Effector memory CD8-positive, alpha-beta T cell (primary cell): ENCODE measurements around the gene COL6A2.
"Not testable (repeated sequence)": the region's sequence is repeated elsewhere in the genome, so short reads cannot be mapped to it uniquely, and the experiment has no call there.

Source experiments
- ATAC-seq: fragments of 150-1000 bp; cut with Tn5 transposase; replicated peaks from 2 replicates; pipeline ENCODE4 v1.10.0; 2021; ENCODE audit warnings: mild to moderate bottlenecking, moderate library complexity
- DNase-seq, 3 experiments: peaks; one replicate each; pipeline ENCODE4 v3.0.0; 2021
- H3K27ac Mint-ChIP-seq, 2 donors: one replicate each; pipeline ENCODE4 v1.8.0; 2022; ENCODE audit warnings: mild to moderate bottlenecking in 2 of 2, mixed read lengths in 2 of 2, moderate library complexity in 2 of 2
- H3K27me3 Mint-ChIP-seq, 2 donors: one replicate each; pipeline ENCODE4 v1.8.0; 2022; ENCODE audit warnings: mixed read lengths in 2 of 2
- H3K36me3 Mint-ChIP-seq: one replicate; pipeline ENCODE4 v1.8.0; 2022; ENCODE audit warnings: mild to moderate bottlenecking, moderate library complexity, mixed read lengths; ENCODE audit not compliant: insufficient read depth
- H3K4me1 Mint-ChIP-seq, 2 donors: one replicate each; pipeline ENCODE4 v1.8.0; 2022; ENCODE audit warnings: low read depth in 2 of 2, mixed read lengths in 2 of 2
- H3K4me3 Mint-ChIP-seq, 2 donors: one replicate each; pipeline ENCODE4 v1.8.0; 2022; ENCODE audit warnings: mild to moderate bottlenecking in 2 of 2, mixed read lengths in 2 of 2, moderate library complexity in 2 of 2
- H3K9me3 Mint-ChIP-seq, 2 donors: one replicate each; pipeline ENCODE4 v1.8.0; 2022; ENCODE audit warnings: mixed read lengths in 2 of 2

The COL6A2 gene

DNA sequence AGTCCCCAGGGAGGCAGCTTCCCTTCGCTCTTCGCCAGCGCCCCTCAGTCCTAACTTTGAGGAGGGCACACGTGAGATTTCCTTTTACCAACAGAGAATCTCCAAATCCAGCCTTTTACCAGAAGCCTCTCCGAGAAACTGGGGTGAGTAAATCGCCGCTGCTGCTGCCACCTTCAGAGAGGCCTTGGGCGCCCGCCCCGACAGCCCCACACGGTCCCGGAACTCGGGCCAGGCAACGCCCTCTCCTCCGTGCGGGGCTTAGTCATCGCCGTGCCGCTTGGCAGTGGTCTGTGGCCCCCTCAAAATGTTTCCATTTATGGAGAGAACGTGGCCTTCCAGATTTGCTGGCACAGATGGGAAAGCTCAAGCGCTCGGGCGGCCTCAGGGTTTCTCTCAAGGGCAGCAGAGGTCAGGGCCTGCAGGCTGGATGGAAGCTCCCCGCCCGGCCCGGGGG is 41.4 kb upstream of the COL6A2 start:
- Mint-ChIP-seq H3K27me3 (peaks cover 19 to 38% of the 10 kb centered on the region in 2 donors), H3K27ac (no peak overlapping the region), H3K4me3 (no peak overlapping the region), H3K9me3 (peaks cover 0 to 6% of the 10 kb centered on the region in 2 donors), H3K4me1 (peaks cover 5 to 24% of the 10 kb centered on the region in 2 donors), H3K36me3 (peaks cover 9% of the 10 kb centered on the region)
- DNase-seq: no peak
- no peak for ATAC-seq

- Mint-ChIP-seq H3K27ac (peak overlapping the region; percentile 24 to 92), H3K9me3 (peaks cover 2 to 6% of the 10 kb centered on the region in 2 donors), H3K36me3 (peaks cover 9% of the 10 kb centered on the region), H3K27me3 (peaks cover 27 to 46% of the 10 kb centered on the region in 2 donors), H3K4me3 (peak overlapping the region; percentile 80 to 81), H3K4me1 (peaks cover 5 to 24% of the 10 kb centered on the region in 2 donors)
- DNase-seq: peak in 2 of 3 experiments; percentile 8 to 19
- peak; percentile 31 for ATAC-seq
These were observed 40.7 kb upstream of the COL6A2 start for GRCh38 chr21:46057111-46057709.

- Mint-ChIP-seq H3K9me3 (peaks cover 2 to 6% of the 10 kb centered on the region in 2 donors), H3K4me3 (peak overlapping the region; percentile 80 to 81), H3K4me1 (peaks cover 5 to 24% of the 10 kb centered on the region in 2 donors), H3K27me3 (peaks cover 32 to 51% of the 10 kb centered on the region in 2 donors), H3K27ac (peak overlapping the region in 1 of 2 donors; percentile 92), H3K36me3 (peaks cover 6% of the 10 kb centered on the region)
- ATAC-seq: no peak
- DNase-seq: no peak
These were observed 40.1 kb upstream of the COL6A2 start for GRCh38 chr21:46057710-46058241.

GRCh38 chr21:46058431-46059145 is 39.3 kb upstream of the COL6A2 start:
- no peak for DNase-seq
- Mint-ChIP-seq H3K4me3 (peak overlapping the region; percentile 80 to 81), H3K27me3 (peaks cover 32 to 59% of the 10 kb centered on the region in 2 donors), H3K27ac (no peak overlapping the region), H3K36me3 (peaks cover under 1% of the 10 kb centered on the region), H3K9me3 (peaks cover 2 to 6% of the 10 kb centered on the region in 2 donors), H3K4me1 (peaks cover 5 to 19% of the 10 kb centered on the region in 2 donors)
- no peak for ATAC-seq

- no peaks in the 10 kb centered on the region for H3K36me3 Mint-ChIP-seq
- no peak overlapping the region for H3K4me3 Mint-ChIP-seq
- peaks cover 35 to 64% of the 10 kb centered on the region in 2 donors for H3K27me3 Mint-ChIP-seq
- H3K4me1 Mint-ChIP-seq: peaks cover 5 to 19% of the 10 kb centered on the region in 2 donors
- no peak overlapping the region for H3K27ac Mint-ChIP-seq
- DNase-seq: no peak
- peaks cover 2 to 6% of the 10 kb centered on the region in 2 donors for H3K9me3 Mint-ChIP-seq
- ATAC-seq: no peak
These were observed 38.7 kb upstream of the COL6A2 start for GRCh38 chr21:46059195-46059594.

DNA sequence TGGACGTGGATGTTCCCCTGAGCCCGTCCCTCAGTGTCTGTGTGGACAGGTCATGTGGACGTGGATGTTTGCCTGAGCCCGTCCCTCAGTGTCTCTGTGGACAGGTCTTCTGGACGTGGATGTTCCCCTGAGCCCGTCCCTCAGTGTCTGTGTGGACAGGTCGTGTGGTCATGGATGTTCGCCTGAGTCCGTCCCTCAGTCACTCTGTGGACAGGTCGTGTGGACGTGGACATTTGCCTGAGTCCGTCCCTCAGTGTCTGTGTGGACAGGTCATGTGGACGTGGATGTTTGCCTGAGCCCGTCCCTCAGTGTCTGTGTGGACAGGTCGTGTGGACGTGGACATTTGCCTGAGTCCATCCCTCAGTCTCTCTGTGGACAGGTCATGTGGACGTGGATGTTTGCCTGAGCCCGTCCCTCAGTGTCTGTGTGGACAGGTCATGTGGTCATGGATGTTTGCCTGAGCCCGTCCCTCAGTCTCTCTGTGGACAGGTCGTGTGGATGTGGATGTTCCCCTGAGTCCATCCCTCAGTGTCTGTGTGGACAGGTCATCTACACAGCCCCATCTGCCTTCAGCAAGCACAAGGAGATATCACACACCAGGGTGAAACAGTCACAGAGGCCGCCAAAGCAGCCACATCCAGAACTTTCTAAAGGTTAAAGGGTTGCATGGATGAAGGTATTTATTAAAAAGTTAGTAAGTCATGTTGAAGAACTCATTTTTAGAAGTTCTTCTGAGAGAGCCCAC is 38.0 kb upstream of the COL6A2 start:
- ATAC-seq, H3K4me3 Mint-ChIP-seq, H3K36me3 Mint-ChIP-seq, DNase-seq, H3K9me3 Mint-ChIP-seq, H3K27ac Mint-ChIP-seq: not testable (repeated sequence)
- H3K4me1 Mint-ChIP-seq: peaks cover 5 to 19% of the 10 kb centered on the region in 2 donors
- H3K27me3 Mint-ChIP-seq: peaks cover 39 to 71% of the 10 kb centered on the region in 2 donors

DNA sequence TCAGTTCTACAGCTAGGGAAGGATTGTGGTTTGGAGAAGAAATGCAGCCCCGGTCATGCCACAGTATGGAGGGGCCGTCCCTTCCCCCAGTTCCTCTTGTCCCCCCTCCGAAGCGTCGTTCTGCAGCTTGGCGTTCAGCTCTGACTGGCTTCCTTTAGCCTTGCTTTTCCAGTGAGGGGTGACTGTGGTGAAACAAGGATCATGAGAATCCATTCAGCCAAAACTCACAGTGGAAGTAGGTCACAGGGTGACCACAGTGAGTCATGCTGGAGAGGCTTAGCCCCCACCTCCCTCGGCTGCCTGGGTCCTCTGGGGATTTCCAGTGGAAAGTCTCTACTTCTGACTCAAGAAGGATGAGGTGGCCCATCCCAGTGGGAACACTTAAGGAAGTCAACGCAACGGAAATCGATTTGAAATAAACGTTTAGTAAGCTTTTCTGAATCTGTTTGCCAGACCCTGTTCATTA is 37.3 kb upstream of the COL6A2 start:
- H3K27me3 Mint-ChIP-seq: peaks cover 46 to 79% of the 10 kb centered on the region in 2 donors
- no peak overlapping the region for H3K4me3 Mint-ChIP-seq
- H3K4me1 Mint-ChIP-seq: peaks cover 5 to 19% of the 10 kb centered on the region in 2 donors
- no peaks in the 10 kb centered on the region for H3K36me3 Mint-ChIP-seq
- DNase-seq (no peak), ATAC-seq (peak; percentile 53)
- H3K27ac Mint-ChIP-seq: no peak overlapping the region
- H3K9me3 Mint-ChIP-seq: peaks cover 2 to 6% of the 10 kb centered on the region in 2 donors

DNA sequence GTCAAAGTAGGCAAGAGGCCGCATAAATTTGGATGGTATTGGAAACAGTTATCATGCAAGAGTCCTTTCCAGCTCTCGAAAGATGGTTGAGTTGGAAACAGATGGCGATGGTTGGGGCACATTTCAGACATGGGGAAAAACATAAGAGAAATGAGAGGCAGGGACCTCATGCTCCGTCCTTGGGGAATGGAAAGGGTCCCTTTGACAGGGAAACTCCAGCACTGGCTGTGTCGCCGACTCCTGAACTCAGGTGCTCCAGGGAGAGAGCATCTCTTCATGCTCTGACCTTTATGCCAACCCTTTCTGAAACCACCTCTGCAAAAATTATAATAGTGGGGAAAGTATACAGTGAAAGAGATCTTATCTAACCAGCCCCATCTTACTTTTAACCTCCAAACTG is 36.8 kb upstream of the COL6A2 start:
- H3K4me1 Mint-ChIP-seq: peaks cover 5 to 19% of the 10 kb centered on the region in 2 donors
- peaks cover 51 to 83% of the 10 kb centered on the region in 2 donors for H3K27me3 Mint-ChIP-seq
- no peak overlapping the region for H3K4me3 Mint-ChIP-seq
- ATAC-seq: no peak
- H3K36me3 Mint-ChIP-seq: no peaks in the 10 kb centered on the region
- H3K9me3 Mint-ChIP-seq: peaks cover 2 to 6% of the 10 kb centered on the region in 2 donors
- no peak overlapping the region for H3K27ac Mint-ChIP-seq
- DNase-seq: no peak

- no peak overlapping the region for H3K27ac Mint-ChIP-seq
- no peak overlapping the region for H3K4me3 Mint-ChIP-seq
- H3K27me3 Mint-ChIP-seq: peaks cover 55 to 88% of the 10 kb centered on the region in 2 donors
- H3K9me3 Mint-ChIP-seq: peaks cover 2 to 6% of the 10 kb centered on the region in 2 donors
- ATAC-seq: no peak
- no peaks in the 10 kb centered on the region for H3K36me3 Mint-ChIP-seq
- peaks cover 5 to 19% of the 10 kb centered on the region in 2 donors for H3K4me1 Mint-ChIP-seq
- DNase-seq: no peak
These were observed 36.4 kb upstream of the COL6A2 start for GRCh38 chr21:46061518-46061917.

DNA sequence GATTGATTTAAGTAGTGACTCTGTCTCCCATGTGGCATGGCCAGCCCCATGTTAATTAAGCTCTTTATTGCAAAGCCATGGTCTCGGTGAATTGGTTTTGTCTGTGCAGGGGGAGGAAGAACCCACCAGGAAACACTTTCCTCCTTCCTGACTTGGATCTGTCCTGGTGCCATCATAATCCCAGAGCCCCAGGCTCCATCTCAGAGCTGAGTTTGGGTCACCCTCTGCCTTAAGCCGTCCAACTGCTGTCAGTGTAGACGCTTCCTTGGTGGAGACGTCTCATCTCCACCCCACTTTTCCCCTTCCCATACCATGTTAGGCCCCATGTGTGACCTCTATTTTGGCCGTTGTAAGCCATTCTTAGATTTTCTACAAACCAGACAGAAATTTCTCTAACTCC is 36.0 kb upstream of the COL6A2 start:
- no peak overlapping the region for H3K27ac Mint-ChIP-seq
- ATAC-seq (no peak), DNase-seq (no peak)
- peaks cover 5 to 18% of the 10 kb centered on the region in 2 donors for H3K4me1 Mint-ChIP-seq
- H3K9me3 Mint-ChIP-seq: peaks cover 2 to 6% of the 10 kb centered on the region in 2 donors
- no peaks in the 10 kb centered on the region for H3K36me3 Mint-ChIP-seq
- H3K4me3 Mint-ChIP-seq: no peak overlapping the region
- H3K27me3 Mint-ChIP-seq: peaks cover 56 to 86% of the 10 kb centered on the region in 2 donors

DNA sequence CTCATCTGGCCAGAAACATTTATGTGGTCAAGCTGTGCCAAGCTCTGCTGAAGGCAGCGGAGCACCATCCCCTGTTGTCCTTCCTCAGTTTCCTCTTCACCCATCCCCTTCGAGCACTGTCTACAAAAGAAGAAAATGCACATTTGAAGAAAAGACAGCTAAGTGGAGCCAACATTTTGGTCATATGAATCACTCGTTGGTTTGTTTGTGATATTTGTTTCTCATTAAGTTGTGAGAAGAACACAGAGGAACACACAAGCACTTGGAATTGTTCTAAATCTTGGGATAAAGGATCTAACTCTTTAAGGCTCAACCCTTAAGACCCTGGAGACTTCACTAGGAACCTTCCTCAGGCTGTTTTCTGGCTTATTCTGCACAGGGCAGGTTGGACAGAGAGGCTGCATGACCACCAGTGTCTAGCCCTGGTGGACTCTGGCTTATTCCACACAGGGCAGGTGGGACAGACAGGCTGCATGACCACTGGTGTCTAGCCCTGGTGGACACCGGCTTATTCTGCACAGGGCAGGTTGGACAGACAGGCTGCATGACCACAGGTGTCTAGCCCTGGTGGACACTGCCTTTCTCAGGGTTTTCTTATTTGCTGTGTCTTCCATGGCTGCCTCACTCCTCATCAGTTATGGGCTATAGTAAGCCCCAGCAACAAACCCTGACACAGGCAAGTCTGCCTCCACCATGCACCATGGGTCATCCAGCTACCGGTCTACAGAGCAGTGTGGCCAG is 35.3 kb upstream of the COL6A2 start:
- peaks cover 0 to 11% of the 10 kb centered on the region in 2 donors for H3K4me1 Mint-ChIP-seq
- H3K27me3 Mint-ChIP-seq: peaks cover 51 to 79% of the 10 kb centered on the region in 2 donors
- ATAC-seq: no peak
- DNase-seq: no peak
- no peaks in the 10 kb centered on the region for H3K36me3 Mint-ChIP-seq
- H3K9me3 Mint-ChIP-seq: peaks cover 2 to 6% of the 10 kb centered on the region in 2 donors
- no peak overlapping the region for H3K27ac Mint-ChIP-seq
- H3K4me3 Mint-ChIP-seq: no peak overlapping the region

- Mint-ChIP-seq H3K9me3 (peaks cover 2 to 6% of the 10 kb centered on the region in 2 donors), H3K4me1 (peaks cover 0 to 8% of the 10 kb centered on the region in 2 donors), H3K36me3 (no peaks in the 10 kb centered on the region), H3K27ac (no peak overlapping the region), H3K27me3 (peaks cover 49 to 73% of the 10 kb centered on the region in 2 donors), H3K4me3 (no peak overlapping the region)
- DNase-seq (no peak), ATAC-seq (no peak)
These were observed 34.7 kb upstream of the COL6A2 start for GRCh38 chr21:46063227-46063626.
